Ishikawa (cell line): Measurements from ENCODE around the gene CHN2.

ENCODE experiments used
- CEBPB ChIP-seq: IDR thresholded peaks from 2 replicates; pipeline ENCODE4 v1.6.1; 2012
- CREB1 ChIP-seq: IDR thresholded peaks from 2 replicates; pipeline ENCODE4 v1.6.1; 2012; ENCODE audit warnings: low read depth
- EGR1 ChIP-seq: IDR thresholded peaks from 2 replicates; pipeline ENCODE4 v1.6.1; 2012
- EP300 ChIP-seq: IDR thresholded peaks from 2 replicates; pipeline ENCODE4 v1.6.1; 2012; ENCODE audit warnings: borderline replicate concordance
- FOXM1 ChIP-seq: IDR thresholded peaks from 2 replicates; pipeline ENCODE4 v1.6.1; 2012; ENCODE audit warnings: low read depth, borderline replicate concordance
- NFIC ChIP-seq: IDR thresholded peaks from 2 replicates; pipeline ENCODE4 v1.6.1; 2012
- RAD21 ChIP-seq: IDR thresholded peaks from 2 replicates; pipeline ENCODE4 v1.6.1; 2012; ENCODE audit warnings: low read depth
- TAF1 ChIP-seq: IDR thresholded peaks from 2 replicates; pipeline ENCODE4 v1.6.1; 2012; ENCODE audit warnings: low read depth, mild to moderate bottlenecking
- TCF12 ChIP-seq: IDR thresholded peaks from 2 replicates; pipeline ENCODE4 v1.6.1; 2012; ENCODE audit warnings: low read depth
- TEAD4 ChIP-seq: IDR thresholded peaks from 2 replicates; pipeline ENCODE4 v1.6.1; 2012
- YY1 ChIP-seq: IDR thresholded peaks from 2 replicates; pipeline ENCODE4 v1.6.1; 2012; ENCODE audit warnings: low read depth
- ZBTB7A ChIP-seq: IDR thresholded peaks from 2 replicates; pipeline ENCODE4 v1.6.1; 2012; ENCODE audit warnings: low read depth
- TF ChIP-seq, protein P1 (sequence below): IDR thresholded peaks from 2 replicates; pipeline ENCODE4 v1.6.1; 2012
- TF ChIP-seq, protein P2 (sequence below): IDR thresholded peaks from 2 replicates; pipeline ENCODE4 v1.6.1; 2012; ENCODE audit warnings: low read depth, mild to moderate bottlenecking
- TF ChIP-seq, protein P3 (sequence below): IDR thresholded peaks from 2 replicates; pipeline ENCODE4 v1.6.1; 2012

CHN2 gene

DNA sequence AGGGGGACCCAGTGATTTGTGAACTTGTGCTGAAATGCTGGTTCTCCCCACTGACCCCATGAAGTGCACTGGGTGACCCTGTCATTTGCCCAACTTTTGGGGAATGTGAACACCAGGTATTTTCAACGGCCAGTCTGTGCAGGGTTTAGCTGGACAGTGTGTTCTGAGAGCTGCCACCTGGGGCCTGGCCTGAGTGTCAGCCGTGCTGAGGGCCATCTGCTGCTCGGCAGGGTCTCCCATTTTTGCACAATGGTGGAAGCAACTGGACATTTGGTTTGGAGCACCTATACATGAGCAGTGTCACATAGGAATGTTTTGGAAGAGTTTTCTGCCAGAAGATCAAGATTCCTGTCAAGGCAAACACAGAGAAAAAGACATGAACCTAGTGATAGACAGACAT, 5.2 kb downstream of the CHN2 start:
- TF ChIP-seq, protein P1, sequence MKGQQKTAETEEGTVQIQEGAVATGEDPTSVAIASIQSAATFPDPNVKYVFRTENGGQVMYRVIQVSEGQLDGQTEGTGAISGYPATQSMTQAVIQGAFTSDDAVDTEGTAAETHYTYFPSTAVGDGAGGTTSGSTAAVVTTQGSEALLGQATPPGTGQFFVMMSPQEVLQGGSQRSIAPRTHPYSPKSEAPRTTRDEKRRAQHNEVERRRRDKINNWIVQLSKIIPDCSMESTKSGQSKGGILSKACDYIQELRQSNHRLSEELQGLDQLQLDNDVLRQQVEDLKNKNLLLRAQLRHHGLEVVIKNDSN: no peak
- TF ChIP-seq CREB1: no peak
- TF ChIP-seq EGR1: no peak
- TF ChIP-seq TAF1: no peak
- TF ChIP-seq FOXM1: no peak
- no peak for TF ChIP-seq TEAD4
- no peak for TF ChIP-seq TCF12
- TF ChIP-seq, protein P2, sequence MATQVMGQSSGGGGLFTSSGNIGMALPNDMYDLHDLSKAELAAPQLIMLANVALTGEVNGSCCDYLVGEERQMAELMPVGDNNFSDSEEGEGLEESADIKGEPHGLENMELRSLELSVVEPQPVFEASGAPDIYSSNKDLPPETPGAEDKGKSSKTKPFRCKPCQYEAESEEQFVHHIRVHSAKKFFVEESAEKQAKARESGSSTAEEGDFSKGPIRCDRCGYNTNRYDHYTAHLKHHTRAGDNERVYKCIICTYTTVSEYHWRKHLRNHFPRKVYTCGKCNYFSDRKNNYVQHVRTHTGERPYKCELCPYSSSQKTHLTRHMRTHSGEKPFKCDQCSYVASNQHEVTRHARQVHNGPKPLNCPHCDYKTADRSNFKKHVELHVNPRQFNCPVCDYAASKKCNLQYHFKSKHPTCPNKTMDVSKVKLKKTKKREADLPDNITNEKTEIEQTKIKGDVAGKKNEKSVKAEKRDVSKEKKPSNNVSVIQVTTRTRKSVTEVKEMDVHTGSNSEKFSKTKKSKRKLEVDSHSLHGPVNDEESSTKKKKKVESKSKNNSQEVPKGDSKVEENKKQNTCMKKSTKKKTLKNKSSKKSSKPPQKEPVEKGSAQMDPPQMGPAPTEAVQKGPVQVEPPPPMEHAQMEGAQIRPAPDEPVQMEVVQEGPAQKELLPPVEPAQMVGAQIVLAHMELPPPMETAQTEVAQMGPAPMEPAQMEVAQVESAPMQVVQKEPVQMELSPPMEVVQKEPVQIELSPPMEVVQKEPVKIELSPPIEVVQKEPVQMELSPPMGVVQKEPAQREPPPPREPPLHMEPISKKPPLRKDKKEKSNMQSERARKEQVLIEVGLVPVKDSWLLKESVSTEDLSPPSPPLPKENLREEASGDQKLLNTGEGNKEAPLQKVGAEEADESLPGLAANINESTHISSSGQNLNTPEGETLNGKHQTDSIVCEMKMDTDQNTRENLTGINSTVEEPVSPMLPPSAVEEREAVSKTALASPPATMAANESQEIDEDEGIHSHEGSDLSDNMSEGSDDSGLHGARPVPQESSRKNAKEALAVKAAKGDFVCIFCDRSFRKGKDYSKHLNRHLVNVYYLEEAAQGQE: no peak
- TF ChIP-seq CEBPB: no peak
- TF ChIP-seq EP300: no peak
- no peak for TF ChIP-seq RAD21
- TF ChIP-seq, protein P3, sequence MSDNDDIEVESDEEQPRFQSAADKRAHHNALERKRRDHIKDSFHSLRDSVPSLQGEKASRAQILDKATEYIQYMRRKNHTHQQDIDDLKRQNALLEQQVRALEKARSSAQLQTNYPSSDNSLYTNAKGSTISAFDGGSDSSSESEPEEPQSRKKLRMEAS: no peak
- no peak for TF ChIP-seq ZBTB7A
- no peak for TF ChIP-seq YY1
- no peak for TF ChIP-seq NFIC

DNA sequence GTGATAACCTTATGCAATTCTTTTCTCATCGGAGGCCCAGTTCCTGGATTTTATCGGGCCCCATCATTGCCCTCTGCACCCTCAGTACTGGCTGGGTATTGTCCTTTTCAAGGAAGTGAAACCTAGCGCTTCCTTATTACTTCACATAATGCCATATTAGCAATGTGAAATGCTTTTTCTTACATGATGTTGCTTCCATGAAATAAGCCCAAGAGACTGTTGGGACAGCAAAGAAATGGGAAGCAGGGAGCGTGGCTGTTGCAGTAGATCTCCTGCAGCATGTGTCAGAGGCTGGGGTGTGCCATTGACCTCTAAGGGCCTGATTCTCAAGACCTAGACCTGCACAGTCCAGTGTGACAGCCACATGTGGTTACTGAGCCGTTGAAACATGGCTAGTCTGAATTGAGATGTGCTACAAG, 8.1 kb downstream of the CHN2 start:
- TF ChIP-seq EP300: no peak
- TF ChIP-seq CEBPB: no peak
- no peak for TF ChIP-seq NFIC
- TF ChIP-seq TEAD4: no peak
- TF ChIP-seq, protein P1: no peak

DNA sequence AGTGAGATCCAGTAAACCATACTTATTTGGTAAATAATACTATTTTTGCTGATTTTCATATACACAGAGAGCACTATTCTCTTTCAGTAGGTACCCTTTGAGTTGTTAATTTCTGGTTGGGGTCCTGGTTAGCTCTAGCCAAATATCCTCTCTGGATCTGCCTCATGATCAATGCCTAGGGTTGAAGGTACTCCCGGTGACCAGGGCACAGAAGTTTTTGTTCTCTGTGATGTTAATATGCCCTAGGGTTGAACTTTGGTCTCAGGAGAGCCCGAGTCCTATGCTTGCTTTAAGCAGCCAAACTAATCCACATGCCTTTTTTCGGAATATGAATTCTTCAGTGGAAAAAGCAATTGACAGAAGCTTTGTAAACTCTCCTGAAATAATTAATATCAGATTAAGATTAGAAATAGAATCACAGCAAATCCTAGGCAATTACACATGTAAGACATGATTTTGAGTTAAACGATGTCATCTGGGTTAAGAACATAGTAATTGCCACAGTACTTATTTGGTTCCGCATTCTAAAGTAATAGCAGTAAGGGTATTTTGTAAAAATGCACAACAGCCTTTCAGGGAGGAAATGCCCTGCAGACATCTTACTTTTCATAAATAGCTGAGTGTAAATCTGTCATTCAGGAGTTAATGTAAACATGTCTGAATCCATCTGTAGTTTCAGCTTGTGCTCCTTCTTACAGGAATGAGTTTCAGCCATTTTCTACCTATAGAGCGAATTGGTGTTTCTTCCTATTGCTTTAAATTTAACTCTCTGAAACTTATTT, 10.1 kb downstream of the CHN2 start:
- TF ChIP-seq FOXM1: no peak

DNA sequence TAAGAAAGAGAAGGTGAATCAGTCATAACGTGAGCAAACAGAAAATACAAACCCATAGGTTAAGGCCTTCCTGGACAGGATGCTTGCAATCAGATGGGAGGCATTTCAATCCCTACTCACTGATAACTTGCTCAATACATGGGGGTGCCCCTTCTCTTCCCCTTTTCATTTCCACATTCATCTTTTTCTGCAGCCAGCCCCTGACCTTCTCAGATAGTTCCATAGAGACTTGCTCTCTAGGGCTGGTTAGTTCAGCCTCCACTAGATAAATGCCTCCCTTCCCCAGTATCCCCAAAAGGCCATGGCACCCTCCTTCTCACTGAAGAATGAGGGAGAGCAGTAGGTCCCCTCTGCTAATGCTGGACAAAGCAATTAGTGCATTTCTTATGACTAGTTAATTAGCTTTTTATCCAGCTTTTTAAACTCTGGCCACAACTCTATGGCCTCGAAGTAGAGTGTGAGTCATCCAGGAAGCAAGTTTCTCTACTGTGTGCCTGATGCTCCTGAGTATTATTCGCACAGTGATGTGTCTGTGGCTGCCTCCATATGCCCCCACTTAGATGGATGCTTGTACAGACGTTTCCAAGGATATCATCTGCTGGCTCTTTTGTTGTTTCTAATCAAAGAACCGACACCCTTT, 12.7 kb downstream of the CHN2 start:
- TF ChIP-seq FOXM1 (no peak), RAD21 (no peak)
- TF ChIP-seq, protein P1: no peak

DNA sequence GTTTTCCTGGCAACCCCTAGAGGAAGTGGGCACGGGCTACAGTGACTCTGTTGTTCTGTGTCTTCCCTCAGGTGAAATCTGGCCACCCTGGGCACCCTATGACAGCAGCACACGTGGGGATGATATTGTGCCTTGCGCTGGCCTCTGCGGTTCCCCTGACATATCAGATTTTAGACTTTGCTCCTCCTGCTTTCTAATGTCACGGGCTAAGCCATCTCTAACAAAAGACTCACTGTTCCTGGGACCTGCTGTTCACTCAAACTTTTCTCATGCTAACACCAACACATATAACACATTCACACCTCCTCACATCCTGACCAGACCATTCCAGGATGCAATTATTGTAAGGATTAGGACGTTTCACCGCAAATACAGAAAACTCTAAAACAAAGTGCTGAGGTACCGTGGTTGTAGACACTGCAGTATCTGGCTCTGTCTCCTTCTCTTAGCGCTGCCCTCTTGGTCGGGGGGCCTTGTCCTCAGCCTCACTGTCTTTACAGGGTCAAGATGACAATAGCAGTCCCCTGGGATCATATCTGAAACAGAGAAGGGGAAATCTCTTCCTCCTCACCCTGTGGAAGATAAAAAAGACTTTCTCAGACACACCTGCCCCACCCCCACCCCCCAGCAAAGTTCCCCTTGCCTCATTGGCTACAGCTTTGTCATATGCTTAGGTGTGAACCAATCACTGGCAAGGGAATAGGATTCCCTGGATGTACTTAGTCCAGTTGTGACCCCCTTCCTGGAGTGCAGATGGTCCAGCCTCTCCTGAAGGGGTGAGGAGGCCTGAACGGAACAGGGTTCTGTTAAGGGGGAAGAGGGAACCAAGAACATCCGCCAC, 14.1 kb downstream of the CHN2 start:
- no peak for TF ChIP-seq CREB1
- TF ChIP-seq, protein P1: no peak
- no peak for TF ChIP-seq TAF1
- TF ChIP-seq NFIC: no peak
- no peak for TF ChIP-seq EGR1
- no peak for TF ChIP-seq TCF12
- no peak for TF ChIP-seq EP300
- TF ChIP-seq, protein P2: no peak
- TF ChIP-seq RAD21: no peak
- TF ChIP-seq ZBTB7A: no peak
- no peak for TF ChIP-seq YY1
- no peak for TF ChIP-seq CEBPB
- TF ChIP-seq TEAD4: no peak
- TF ChIP-seq, protein P3: no peak
- TF ChIP-seq FOXM1: no peak
